Stimulated activated memory B cell treated with anti-CD40 and anti-IgM and Interleukin-4, amounts not matched to agents 10 μg/mL and 1 μg/mL and 100 μg/mL, for 72 hours (primary cell): ENCODE measurements around the gene EDN2.
A peak's percentile ranks its signal among the peaks of the same experiment; 100 is the strongest.

Source experiments
- ATAC-seq: fragments of 150-1000 bp; cut with Tn5 transposase; 2 replicates; pipeline ENCODE4 v1.10.0; 2021
- H3K27ac Mint-ChIP-seq: one replicate; pipeline ENCODE4 v1.8.0; 2022; ENCODE audit warnings: mild to moderate bottlenecking, mixed read lengths
- H3K27me3 Mint-ChIP-seq: one replicate; pipeline ENCODE4 v1.8.0; 2022; ENCODE audit warnings: mixed read lengths
- H3K36me3 Mint-ChIP-seq: one replicate; pipeline ENCODE4 v1.8.0; 2022; ENCODE audit warnings: mixed read lengths
- H3K4me1 Mint-ChIP-seq: one replicate; pipeline ENCODE4 v1.8.0; 2022; ENCODE audit warnings: mixed read lengths
- H3K4me3 Mint-ChIP-seq: one replicate; pipeline ENCODE4 v1.8.0; 2022; ENCODE audit warnings: mild to moderate bottlenecking, moderate library complexity, mixed read lengths
- H3K9me3 Mint-ChIP-seq: one replicate; pipeline ENCODE4 v1.8.0; 2022; ENCODE audit warnings: mixed read lengths

Gene EDN2

GRCh38 chr1:41474490-41475271, 9.8 kb downstream of the EDN2 start:
- no peak overlapping the region for H3K27ac Mint-ChIP-seq
- no peak overlapping the region for H3K4me3 Mint-ChIP-seq
- peaks cover 34% of the 10 kb centered on the region for H3K27me3 Mint-ChIP-seq
- H3K4me1 Mint-ChIP-seq: no peaks in the 10 kb centered on the region
- H3K36me3 Mint-ChIP-seq: no peaks in the 10 kb centered on the region
- ATAC-seq: no peak
- no peaks in the 10 kb centered on the region for H3K9me3 Mint-ChIP-seq

GRCh38 chr1:41473738-41474362, 10.6 kb downstream of the EDN2 start:
- H3K4me1 Mint-ChIP-seq: no peaks in the 10 kb centered on the region
- H3K4me3 Mint-ChIP-seq: no peak overlapping the region
- no peak overlapping the region for H3K27ac Mint-ChIP-seq
- H3K9me3 Mint-ChIP-seq: no peaks in the 10 kb centered on the region
- ATAC-seq: no peak
- H3K36me3 Mint-ChIP-seq: no peaks in the 10 kb centered on the region
- H3K27me3 Mint-ChIP-seq: peaks cover 29% of the 10 kb centered on the region

GRCh38 chr1:41471658-41472057, 12.8 kb downstream of the EDN2 start:
- ATAC-seq: no peak
- Mint-ChIP-seq H3K4me3 (no peak overlapping the region), H3K36me3 (no peaks in the 10 kb centered on the region), H3K9me3 (no peaks in the 10 kb centered on the region), H3K27me3 (peaks cover 32% of the 10 kb centered on the region), H3K4me1 (no peaks in the 10 kb centered on the region), H3K27ac (no peak overlapping the region)

GRCh38 chr1:41469706-41470105, 14.8 kb downstream of the EDN2 start:
- H3K4me1 Mint-ChIP-seq: no peaks in the 10 kb centered on the region
- no peak overlapping the region for H3K27ac Mint-ChIP-seq
- H3K4me3 Mint-ChIP-seq: no peak overlapping the region
- H3K9me3 Mint-ChIP-seq: no peaks in the 10 kb centered on the region
- H3K36me3 Mint-ChIP-seq: no peaks in the 10 kb centered on the region
- H3K27me3 Mint-ChIP-seq: peaks cover 20% of the 10 kb centered on the region
- ATAC-seq: peak; percentile 6

GRCh38 chr1:41468122-41468762, 16.2 kb downstream of the EDN2 start:
- H3K4me3 Mint-ChIP-seq: no peak overlapping the region
- H3K4me1 Mint-ChIP-seq: no peaks in the 10 kb centered on the region
- H3K27me3 Mint-ChIP-seq: peaks cover 31% of the 10 kb centered on the region
- H3K27ac Mint-ChIP-seq: no peak overlapping the region
- H3K9me3 Mint-ChIP-seq: no peaks in the 10 kb centered on the region
- ATAC-seq: no peak
- no peaks in the 10 kb centered on the region for H3K36me3 Mint-ChIP-seq

- H3K4me1 Mint-ChIP-seq: no peaks in the 10 kb centered on the region
- peaks cover 32% of the 10 kb centered on the region for H3K27me3 Mint-ChIP-seq
- no peak for ATAC-seq
- H3K36me3 Mint-ChIP-seq: no peaks in the 10 kb centered on the region
- H3K9me3 Mint-ChIP-seq: no peaks in the 10 kb centered on the region
- no peak overlapping the region for H3K4me3 Mint-ChIP-seq
- no peak overlapping the region for H3K27ac Mint-ChIP-seq
Measured at GRCh38 chr1:41467673-41468072, 16.8 kb downstream of the EDN2 start.

- H3K36me3 Mint-ChIP-seq: no peaks in the 10 kb centered on the region
Measured at GRCh38 chr1:41466146-41466545, 18.3 kb downstream of the EDN2 start.

GRCh38 chr1:41465741-41466140, 18.7 kb downstream of the EDN2 start:
- no peaks in the 10 kb centered on the region for H3K9me3 Mint-ChIP-seq
- H3K4me1 Mint-ChIP-seq: no peaks in the 10 kb centered on the region
- no peaks in the 10 kb centered on the region for H3K36me3 Mint-ChIP-seq
- peaks cover 26% of the 10 kb centered on the region for H3K27me3 Mint-ChIP-seq
- no peak overlapping the region for H3K4me3 Mint-ChIP-seq
- no peak overlapping the region for H3K27ac Mint-ChIP-seq
- ATAC-seq: no peak

More at GRCh38 chr1:41466146-41466545, 18.3 kb downstream of the EDN2 start:
- Mint-ChIP-seq H3K4me3 (no peak overlapping the region), H3K9me3 (no peaks in the 10 kb centered on the region), H3K4me1 (no peaks in the 10 kb centered on the region), H3K27ac (no peak overlapping the region), H3K27me3 (peaks cover 26% of the 10 kb centered on the region)
- ATAC-seq: no peak

GRCh38 chr1:41464885-41465284, 19.6 kb downstream of the EDN2 start:
- Mint-ChIP-seq H3K9me3 (no peaks in the 10 kb centered on the region), H3K4me3 (no peak overlapping the region), H3K27ac (no peak overlapping the region), H3K27me3 (peaks cover 26% of the 10 kb centered on the region), H3K36me3 (no peaks in the 10 kb centered on the region), H3K4me1 (no peaks in the 10 kb centered on the region)
- ATAC-seq: no peak

GRCh38 chr1:41463516-41463915, 21.0 kb downstream of the EDN2 start:
- no peak overlapping the region for H3K27ac Mint-ChIP-seq
- H3K4me1 Mint-ChIP-seq: no peaks in the 10 kb centered on the region
- no peaks in the 10 kb centered on the region for H3K9me3 Mint-ChIP-seq
- peaks cover 26% of the 10 kb centered on the region for H3K27me3 Mint-ChIP-seq
- no peak overlapping the region for H3K4me3 Mint-ChIP-seq
- no peaks in the 10 kb centered on the region for H3K36me3 Mint-ChIP-seq
- ATAC-seq: no peak

- ATAC-seq: no peak
- no peaks in the 10 kb centered on the region for H3K36me3 Mint-ChIP-seq
- no peak overlapping the region for H3K4me3 Mint-ChIP-seq
- no peak overlapping the region for H3K27ac Mint-ChIP-seq
- peaks cover 18% of the 10 kb centered on the region for H3K27me3 Mint-ChIP-seq
- no peaks in the 10 kb centered on the region for H3K4me1 Mint-ChIP-seq
- no peaks in the 10 kb centered on the region for H3K9me3 Mint-ChIP-seq
Measured at GRCh38 chr1:41462680-41463004, 21.8 kb downstream of the EDN2 start.

GRCh38 chr1:41461790-41462679, 22.4 kb downstream of the EDN2 start:
- Mint-ChIP-seq H3K9me3 (no peaks in the 10 kb centered on the region), H3K4me3 (no peak overlapping the region), H3K4me1 (no peaks in the 10 kb centered on the region), H3K36me3 (no peaks in the 10 kb centered on the region), H3K27me3 (peaks cover 13% of the 10 kb centered on the region), H3K27ac (no peak overlapping the region)
- ATAC-seq: no peak

GRCh38 chr1:41456847-41457540, 27.5 kb downstream of the EDN2 start:
- no peaks in the 10 kb centered on the region for H3K9me3 Mint-ChIP-seq
- no peak overlapping the region for H3K4me3 Mint-ChIP-seq
- ATAC-seq: no peak
- H3K36me3 Mint-ChIP-seq: no peaks in the 10 kb centered on the region
- no peak overlapping the region for H3K27ac Mint-ChIP-seq
- H3K4me1 Mint-ChIP-seq: no peaks in the 10 kb centered on the region
- peaks cover 21% of the 10 kb centered on the region for H3K27me3 Mint-ChIP-seq

- Mint-ChIP-seq H3K4me1 (no peaks in the 10 kb centered on the region), H3K27ac (no peak overlapping the region)
Measured at GRCh38 chr1:41455479-41456332, 28.8 kb downstream of the EDN2 start.

More at GRCh38 chr1:41455479-41456332, 28.8 kb downstream of the EDN2 start:
- no peak for ATAC-seq
- H3K36me3 Mint-ChIP-seq: no peaks in the 10 kb centered on the region
- H3K4me3 Mint-ChIP-seq: no peak overlapping the region
- no peaks in the 10 kb centered on the region for H3K9me3 Mint-ChIP-seq
- H3K27me3 Mint-ChIP-seq: peaks cover 21% of the 10 kb centered on the region
